ENCODE results near the gene GPATCH3.
"Not testable (repeated sequence)": the region's sequence is repeated elsewhere in the genome, so short reads cannot be mapped to it uniquely, and the experiment has no call there.

The GPATCH3 gene

DNA sequence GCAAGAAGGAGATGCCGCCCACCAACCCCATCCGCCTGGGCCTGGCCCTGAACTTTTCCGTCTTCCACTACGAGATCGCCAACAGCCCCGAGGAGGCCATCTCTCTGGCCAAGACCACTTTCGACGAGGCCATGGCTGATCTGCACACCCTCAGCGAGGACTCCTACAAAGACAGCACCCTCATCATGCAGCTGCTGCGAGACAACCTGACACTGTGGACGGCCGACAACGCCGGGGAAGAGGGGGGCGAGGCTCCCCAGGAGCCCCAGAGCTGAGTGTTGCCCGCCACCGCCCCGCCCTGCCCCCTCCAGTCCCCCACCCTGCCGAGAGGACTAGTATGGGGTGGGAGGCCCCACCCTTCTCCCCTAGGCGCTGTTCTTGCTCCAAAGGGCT lies 36.6 kb downstream of the GPATCH3 start:
- no peak for DNase-seq (ENCODE audit: low spot score)

DNA sequence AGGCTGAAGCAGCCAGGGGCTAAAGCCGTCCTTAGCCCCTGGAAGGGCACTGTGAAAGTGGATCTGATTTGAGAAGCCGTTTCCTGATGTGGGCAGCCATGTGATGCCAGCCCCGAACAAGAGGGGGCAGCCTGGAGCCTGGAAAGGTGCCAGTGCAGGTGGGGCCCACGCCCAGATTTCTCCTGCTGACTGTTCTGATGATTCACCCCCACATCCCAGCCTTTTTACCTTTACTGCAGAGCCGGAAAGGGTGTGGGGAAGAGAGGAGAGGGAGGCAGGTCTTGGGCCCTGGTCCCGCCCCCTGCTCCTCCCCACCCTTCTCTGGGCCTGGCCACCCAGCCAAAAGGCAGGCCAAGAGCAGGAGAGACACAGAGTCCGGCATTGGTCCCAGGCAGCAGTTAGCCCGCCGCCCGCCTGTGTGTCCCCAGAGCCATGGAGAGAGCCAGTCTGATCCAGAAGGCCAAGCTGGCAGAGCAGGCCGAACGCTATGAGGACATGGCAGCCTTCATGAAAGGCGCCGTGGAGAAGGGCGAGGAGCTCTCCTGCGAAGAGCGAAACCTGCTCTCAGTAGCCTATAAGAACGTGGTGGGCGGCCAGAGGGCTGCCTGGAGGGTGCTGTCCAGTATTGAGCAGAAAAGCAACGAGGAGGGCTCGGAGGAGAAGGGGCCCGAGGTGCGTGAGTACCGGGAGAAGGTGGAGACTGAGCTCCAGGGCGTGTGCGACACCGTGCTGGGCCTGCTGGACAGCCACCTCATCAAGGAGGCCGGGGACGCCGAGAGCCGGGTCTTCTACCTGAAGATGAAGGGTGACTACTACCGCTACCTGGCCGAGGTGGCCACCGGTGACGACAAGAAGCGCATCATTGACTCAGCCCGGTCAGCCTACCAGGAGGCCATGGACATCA lies 37.2 kb downstream of the GPATCH3 start, which contains the start of gene SFN:
SFN (plus strand) TSS at position 369 of the 904 bp plus-strand sequence; CDS start at position 433, 64 bp downstream.
- DNase-seq (ENCODE audit: low spot score), result no peak

DNA sequence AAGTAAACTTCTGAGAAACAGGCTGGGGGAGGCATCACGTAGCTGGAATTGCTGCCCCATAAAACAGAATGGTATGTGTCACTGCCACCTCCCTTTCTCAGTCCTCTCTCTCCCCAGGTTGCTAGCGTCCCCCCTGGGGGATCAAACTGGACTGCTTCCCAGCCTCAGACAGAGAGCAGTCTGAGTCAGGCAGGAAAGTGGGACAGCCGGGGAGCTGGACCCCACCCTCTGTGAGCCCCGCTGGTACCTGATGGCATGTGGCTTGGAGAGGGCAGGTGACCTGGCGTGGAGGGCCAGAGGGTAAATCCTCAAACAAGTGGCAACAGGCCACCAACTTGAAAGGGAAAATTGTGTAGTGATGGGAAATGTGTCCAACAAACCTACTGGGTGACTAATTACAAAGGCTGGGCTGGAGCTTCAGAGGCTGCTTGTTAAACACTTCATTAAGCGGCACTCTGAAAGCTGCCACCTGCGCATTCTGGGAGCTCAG lies 38.3 kb downstream of the GPATCH3 start:
- DNase-seq (ENCODE audit: low spot score), result no peak

DNA sequence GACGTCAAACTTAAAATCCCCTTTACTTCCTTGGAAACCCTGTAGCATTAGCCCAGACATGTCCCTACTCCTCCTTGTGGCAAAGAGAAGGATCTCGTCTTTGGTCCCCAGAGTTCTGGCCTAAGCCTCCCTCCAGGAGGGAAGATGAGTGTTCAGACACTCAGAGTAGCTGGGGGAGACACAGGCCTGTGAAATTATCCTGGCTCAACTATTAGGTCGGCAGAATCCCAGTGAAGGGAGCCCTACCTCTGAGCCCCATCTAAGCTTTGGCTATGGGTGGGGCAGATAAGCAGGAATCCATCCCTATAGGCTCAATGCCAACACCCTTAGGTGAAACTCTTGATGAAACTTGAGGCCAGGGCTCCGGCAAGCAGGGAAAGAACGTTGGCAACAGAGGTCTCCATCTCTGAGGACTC lies 39.0 kb downstream of the GPATCH3 start:
- no peak for DNase-seq (ENCODE audit: low spot score)

DNA sequence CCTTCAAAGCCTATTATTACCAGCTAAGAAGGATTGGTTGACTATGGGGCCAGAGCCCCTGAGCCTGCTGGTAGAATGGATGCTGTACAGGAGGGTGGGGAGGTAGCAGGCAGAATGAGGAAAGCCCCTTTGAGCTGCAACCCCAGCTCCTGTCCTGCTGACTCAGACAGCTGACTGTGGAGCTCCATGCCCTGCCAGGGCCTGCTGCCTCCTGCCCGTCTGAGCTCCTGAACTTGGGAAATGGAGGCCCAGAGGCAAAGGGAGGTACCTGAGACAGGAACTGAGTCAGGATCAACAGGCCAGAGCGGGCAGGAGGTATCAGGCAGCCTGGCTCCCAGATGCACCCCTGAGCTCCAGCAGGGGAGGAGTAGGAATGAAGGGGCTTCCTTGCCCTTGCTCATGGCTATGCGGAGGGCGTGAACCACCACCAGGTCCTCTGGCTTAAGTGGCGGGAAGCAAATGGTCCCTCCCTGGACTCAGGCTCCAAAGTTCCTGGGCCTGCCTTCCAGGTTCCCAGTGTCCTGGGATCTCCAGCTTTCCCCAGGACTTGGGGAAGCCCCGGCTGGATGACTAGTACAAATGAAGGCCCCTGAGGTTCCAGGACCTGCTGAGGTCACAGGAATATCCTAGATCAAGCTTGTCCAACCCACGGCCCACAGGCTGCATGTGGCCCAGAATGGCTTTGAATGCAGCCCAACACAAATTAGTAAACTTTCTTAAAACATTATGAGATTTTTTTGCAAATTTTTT lies 41.2 kb downstream of the GPATCH3 start:
- no peak for DNase-seq (ENCODE audit: low spot score)

DNA sequence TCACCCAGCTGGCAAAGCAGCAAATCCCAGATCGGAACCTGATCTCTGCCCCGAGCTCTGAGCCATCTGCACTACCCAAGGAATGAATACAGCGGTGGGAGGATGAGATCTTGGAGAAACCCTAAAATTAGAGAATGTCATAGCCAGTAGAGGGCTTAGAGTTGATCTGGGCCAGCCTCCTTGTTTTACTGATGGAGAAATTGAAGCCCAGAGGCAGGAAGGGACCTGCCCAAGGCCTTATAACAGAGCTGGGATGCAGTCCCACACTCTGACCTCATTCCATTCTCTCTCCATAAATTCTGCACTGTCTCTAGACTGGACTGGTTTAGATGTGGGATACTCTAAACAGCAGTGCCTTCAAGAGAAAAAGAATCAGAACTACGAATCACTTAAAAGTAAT lies 42.1 kb downstream of the GPATCH3 start:
- DNase-seq (ENCODE audit: low spot score), result no peak

DNA sequence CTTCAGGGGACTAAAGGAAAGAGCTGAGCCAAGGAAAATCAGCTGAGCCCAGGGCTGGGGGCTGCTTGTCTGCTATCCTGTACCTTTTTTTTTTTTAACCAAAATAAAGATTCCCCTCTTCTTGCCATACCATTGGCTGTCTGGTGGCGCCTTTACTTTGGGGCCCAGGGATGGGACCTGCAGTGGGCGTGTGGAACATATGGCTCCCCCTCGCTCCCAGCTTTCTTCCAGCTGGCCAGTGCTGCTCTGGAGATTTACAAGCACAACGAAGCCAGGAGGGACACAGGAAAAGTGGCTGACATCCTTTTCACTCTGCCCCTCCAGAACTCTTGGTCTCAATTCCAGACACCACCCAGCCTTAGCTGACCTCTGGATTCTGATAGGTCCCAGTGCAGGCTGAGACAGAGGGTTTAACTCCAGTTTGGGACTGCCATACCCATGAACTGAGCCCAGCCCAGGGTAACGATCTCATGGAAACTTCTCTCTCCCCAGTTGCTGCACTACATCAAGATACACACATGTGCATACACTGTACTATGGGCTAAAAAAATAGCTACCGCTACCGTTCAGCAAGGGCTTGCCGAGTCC lies 42.7 kb downstream of the GPATCH3 start:
- no peak for DNase-seq (ENCODE audit: low spot score)

DNA sequence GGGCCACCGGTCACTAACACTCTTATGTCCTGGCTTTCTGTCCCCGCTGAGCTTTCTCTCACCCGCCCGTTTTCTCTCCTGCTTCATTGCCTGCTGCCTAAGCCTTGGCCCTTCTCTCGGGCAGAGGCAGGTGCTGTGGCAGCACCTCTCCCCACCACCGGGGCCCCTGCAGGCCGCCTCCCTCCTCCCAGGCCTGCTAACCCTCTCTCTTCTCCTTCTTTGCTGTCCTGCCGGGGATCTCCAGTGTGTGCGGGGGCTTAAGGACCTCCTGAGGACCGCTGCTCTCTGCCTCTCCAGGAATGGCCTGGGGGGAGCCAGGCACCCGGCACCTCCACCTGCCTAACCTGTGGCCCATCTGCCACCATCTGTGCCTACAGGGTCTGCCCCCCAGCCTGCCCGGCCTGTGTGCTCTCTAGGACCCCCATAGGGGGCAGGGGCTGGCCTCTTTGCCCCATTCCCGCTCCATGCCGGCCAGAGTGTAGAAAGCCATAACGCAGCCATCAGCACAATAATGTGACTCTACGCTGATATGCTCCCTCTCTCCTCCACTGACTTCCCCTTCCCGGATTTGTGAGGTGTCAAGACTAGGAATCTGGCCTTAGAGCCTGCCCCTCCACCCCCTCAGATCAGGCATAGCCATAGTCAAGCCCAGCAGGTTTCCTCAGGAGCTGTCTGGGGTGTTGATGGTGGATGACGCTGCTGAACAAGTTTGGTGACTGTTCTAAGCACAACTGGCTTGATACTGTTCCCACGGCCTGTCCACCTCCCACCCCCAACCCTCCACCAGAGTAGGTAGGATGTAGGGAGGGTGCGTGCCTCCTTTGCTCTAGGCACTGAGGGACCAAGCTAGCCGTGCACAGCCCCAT lies 43.4 kb downstream of the GPATCH3 start:
- DNase-seq (ENCODE audit: low spot score), result no peak

DNA sequence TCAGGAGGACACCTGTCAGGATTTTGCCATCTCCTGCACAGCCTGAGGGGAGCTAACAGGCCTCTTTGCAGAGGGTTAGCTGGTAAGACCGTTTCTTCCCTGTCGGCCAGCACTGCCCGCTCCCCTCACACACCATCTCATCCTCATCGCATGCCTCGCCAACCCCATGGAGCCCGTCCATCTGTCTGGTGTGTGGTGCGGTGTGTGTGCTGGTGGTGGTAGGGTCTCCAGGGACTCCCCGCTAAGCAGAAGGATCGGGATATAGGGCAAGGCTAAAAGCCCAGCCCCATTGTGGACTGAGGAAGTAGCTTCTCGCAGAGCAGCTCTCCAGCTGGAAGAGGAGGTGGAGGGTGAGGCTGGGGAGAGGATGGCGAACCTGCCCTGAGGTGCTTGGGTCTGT lies 44.1 kb downstream of the GPATCH3 start:
- no peak for DNase-seq (ENCODE audit: low spot score)

DNA sequence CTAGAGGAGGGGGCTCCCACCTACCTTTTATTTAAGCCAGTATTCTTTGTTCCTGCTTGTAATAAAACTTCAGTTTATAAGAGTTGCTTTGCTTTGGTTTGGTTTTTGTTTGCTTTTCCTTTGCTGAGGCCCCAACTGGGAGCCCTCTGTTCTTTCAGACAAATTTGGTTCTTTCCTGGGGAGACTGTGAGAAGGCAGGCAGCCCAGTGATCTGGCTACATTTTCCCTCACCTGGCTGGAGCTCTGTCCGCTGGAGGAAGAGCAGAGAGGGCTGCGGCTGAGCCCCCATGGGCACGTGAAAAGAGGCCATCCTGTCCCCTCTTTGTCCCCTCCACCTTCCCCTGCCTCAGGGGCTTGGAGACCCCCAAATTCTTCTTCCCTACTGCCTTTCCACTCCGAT lies 44.6 kb downstream of the GPATCH3 start:
- no peak for DNase-seq (ENCODE audit: low spot score)

DNA sequence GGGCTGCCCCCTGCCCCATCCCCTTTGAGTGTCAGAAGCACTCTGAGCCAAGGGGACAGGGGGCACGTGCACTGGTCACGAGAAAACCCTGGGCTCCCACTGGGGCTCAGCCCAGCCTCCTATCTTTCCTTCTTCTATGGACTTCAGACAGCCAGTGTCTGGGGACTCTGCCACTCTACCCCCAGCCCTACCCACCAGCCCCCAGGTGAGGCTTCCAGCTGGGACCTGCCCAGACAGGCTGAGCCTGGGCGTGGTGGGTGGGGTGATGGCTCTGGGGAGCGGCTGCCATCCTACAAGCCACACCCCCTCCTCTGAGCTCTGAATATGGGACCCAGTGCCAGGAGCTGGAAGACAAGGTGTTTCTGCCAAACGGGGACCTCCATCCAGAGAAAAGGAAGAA lies 45.4 kb downstream of the GPATCH3 start:
- DNase-seq (ENCODE audit: low spot score), result no peak

DNA sequence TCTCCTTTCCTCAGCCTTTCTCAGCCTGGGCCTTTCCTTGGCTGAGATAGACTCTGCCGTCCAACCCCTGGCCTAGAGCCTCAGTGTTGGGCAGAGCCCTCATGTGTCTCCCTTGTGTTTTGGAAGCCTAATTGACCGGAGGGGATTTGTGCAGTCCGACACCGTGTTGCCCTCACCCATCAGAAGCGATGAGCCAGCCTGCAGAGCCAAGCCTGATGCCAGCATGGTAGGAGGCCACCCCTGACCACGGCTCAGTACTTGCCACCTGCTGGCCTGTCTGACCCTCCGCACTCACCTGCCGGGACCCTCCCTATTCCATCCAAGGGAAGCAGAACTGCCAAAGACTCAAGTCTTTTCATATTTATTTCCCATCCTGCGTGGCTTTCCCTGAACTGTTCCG lies 46.7 kb downstream of the GPATCH3 start:
- DNase-seq (ENCODE audit: low spot score), result no peak

DNA sequence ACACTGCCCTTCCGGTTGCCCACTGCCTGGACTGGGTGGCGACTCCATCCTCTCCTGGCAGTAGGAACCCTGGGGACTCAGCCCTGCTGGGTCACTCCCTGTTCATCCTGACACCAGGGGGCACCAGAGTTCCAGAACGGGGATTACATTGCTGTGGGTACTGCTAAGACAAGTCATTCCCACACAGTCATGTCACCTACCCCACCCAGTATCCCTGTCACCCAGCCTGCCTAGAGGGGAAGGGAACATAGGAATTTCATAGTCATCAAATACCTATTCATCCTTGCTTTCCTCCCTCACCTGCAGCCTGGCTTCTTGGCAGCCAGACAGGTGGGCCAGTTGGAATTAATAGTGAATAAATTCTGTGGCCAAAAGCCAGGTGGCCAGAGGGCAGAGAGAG lies 47.1 kb downstream of the GPATCH3 start:
- peak; percentile 67 for DNase-seq (ENCODE audit: low spot score)

DNA sequence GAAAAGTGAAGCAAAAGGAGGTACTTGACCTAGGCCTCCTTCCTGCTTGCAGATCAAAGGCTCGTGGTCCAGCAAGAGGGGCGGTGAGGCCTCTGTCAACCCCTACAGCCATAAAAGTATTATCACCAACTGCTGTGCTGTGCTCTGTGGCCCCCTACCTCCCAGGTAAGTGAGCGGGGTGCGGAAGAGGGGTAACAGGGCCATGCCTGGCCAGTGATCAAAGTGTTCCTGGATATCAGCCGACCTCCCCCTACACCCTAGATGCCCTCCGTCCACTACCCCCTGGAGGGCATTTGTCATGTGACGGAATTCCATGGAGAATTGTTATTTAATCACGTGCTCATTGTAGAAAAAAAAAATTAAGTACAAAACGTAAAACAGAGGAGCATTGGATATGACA lies 47.6 kb downstream of the GPATCH3 start:
- DNase-seq (ENCODE audit: low spot score), result no peak

DNA sequence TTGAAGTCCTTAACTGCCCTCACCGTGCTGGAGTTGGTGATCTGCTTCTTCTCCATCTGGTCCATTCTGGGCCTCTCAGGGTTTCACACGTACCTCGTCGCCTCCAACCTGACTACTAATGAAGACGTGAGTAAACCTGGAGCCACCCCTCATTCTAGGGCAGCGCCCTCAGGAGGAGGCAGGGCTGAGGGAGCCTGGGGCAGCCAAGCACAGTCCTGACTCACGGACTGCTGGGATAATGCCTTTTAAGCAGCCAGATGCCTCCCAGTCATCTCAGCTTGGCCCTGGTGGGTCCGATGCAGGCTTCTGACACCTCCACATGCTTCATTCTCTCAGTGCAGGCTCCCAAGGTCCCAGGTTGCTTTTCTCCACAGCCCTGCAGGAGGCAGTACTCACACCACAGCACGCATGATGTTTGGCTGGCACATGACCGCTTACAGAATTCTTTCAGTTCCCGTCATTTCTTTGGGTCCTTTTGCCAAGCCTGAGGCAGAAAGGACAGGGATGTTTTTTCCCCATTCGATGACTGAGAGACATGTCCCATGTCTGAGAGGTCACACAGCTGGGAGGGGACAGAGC lies 49.1 kb downstream of the GPATCH3 start:
- no peak for DNase-seq (ENCODE audit: low spot score)

DNA sequence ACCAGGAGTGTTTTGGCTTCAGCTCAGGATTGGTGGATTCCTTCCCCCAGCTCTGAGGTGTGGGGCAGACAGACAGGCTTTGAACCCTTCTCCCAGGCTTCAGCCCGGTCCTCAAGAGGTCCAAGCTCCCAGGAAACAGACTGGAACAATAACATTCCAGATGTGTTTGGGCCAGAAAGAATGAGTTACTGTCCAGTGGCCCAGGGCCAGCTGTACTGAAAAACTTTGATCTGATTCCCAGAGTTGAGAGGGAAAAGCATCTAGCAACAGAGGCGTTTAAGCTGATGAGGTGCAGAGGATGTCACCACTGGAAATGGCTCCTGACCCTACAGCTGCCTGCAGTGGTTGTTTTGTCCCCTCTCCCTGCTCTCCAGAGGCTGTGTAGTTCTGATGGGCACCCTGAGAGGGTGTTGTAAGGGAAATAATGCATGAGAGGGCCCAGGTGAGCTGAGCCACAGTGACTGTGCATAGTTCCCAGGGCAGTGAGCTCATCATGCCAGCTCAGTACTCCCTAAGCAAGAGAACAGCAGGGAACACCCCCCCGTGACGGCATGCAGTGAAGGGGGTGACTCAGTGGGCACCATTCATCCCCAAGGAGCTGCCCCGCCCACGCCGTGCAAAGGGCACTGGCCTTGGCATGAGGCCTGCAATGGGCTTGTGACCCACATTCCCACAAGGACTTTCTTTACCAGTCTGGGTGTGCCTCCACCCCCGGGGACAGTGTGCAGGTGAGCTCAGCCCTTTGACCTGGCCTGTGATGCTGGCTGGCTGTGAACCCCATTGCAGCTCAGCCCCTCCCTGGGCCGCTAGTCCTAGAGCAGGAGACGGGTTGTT lies 51.1 kb downstream of the GPATCH3 start:
- DNase-seq (ENCODE audit: low spot score), result no peak

DNA sequence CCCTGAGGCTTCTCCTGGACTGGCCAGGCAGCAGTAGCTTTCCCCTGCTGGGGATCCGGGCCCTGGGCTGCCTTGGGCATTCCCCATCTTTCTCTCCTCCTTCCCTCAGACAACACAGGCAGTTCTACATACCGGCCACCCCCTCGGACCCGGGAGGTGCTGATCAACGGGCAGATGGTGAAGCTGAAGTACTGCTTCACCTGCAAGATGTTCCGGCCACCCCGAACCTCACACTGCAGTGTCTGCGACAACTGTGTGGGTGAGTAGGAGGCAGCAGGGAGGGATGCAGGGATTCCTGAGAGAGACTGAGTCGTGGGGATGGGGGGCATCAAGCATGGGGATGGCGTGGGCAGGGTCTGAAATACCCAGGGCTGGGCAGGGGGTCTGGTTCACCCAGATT lies 51.8 kb downstream of the GPATCH3 start:
- DNase-seq (ENCODE audit: low spot score), result no peak

DNA sequence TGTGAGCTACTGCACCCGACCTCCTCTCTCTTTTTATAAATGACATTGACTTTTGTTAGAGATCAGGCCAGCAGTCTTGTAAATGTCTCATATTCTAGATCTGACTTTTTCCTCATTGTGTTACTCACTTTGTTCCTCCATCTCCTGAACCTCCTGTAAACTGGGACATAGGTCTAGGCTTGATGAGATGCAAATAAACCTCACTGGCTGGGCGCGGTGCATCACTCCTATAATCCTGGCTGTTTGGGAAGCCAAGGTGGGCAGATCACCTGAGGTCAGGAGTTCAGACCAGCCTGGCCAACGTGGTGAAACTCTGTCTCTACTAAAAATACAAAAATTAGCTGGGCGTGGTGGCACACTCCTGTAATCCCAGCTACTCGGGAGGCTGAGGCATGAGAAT lies 52.4 kb downstream of the GPATCH3 start:
- DNase-seq (ENCODE audit: low spot score), result not testable (repeated sequence)

DNA sequence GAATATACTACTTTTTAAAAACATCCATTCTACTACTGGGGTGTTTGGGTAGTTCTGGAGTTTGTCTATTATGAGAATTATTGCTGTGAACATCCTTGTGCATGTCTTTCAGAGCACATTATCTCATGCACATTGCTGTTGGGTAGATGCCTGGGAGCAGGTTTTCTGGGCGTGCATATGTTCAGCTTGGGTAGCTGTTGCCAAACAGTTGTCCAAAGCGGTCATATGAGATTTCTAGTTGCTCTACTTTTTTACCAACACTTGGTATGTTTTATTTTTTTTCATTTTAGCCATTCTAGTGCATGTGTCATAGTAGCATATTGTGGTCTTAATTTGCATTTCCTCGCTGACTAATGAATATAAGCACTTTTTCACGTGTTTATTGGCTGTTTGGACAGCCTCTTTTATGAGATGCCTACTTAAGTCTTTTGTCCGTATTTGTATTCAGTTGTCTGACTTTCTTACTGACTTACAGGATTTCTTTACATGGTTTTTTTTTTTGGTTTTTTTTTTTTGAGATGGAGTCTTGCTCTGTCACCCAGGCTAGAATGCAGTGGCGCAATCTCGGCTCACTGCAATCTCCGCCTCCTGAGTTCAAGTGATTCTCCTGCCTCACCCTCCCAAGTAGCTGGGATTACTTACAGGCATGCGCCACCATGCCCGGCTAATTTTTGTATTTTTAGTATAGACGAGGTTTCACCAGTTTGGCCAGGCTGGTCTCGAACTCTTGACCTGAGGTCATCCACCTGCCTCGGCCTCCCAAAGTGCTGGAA lies 55.7 kb downstream of the GPATCH3 start:
- no peak for DNase-seq (ENCODE audit: low spot score)

Measured in globus pallidus (tissue), 1 donor.